H1 (cell line): Measurements from ENCODE around the gene STK11.

ENCODE experiments used
- CTCF ChIP-seq, 3 experiments: IDR thresholded peaks; 1 replicate in 2 of 3; 2 replicates in 1 of 3; pipeline versions ENCODE4 v1.5.1 to v1.6.1; 2011; ENCODE audit warnings: low read length in 3 of 3, mild to moderate bottlenecking in 3 of 3, inconsistent platforms in 2 of 3, low read depth in 1 of 3, moderate library complexity in 1 of 3; ENCODE audit not compliant: insufficient read depth in 1 of 3; ENCODE audit errors: control extremely low read depth in 1 of 3
- EGR1 ChIP-seq: IDR thresholded peaks from 2 replicates; pipeline ENCODE4 v1.6.1; 2011; ENCODE audit warnings: low read depth, low read length, borderline replicate concordance
- EZH2 ChIP-seq: fragments of 200-600 bp; sonication (generic); IDR thresholded peaks from 2 replicates; pipeline ENCODE4 v1.7.1; 2012; ENCODE audit warnings: low read depth, mild to moderate bottlenecking, moderate library complexity, low read length, inconsistent platforms; ENCODE audit not compliant: severe bottlenecking
- GABPA ChIP-seq: IDR thresholded peaks from 2 replicates; pipeline ENCODE4 v1.6.1; 2011; ENCODE audit warnings: mild to moderate bottlenecking, low read length, moderate library complexity, borderline replicate concordance; ENCODE audit not compliant: insufficient read depth
- HDAC2 ChIP-seq, 2 experiments: fragments of 300-600 bp in 1 of 2; sonication (generic) in 1 of 2; IDR thresholded peaks; 2 replicates each; pipeline ENCODE4 v1.6.1; 2011 to 2012; ENCODE audit warnings: low read depth in 2 of 2, low read length in 2 of 2, mild to moderate bottlenecking in 2 of 2, moderate library complexity in 2 of 2, borderline replicate concordance in 1 of 2, inconsistent platforms in 1 of 2
- JUND ChIP-seq: IDR thresholded peaks from 2 replicates; pipeline ENCODE4 v1.6.1; 2011; ENCODE audit warnings: mild to moderate bottlenecking, improper control_type of control experiment, low read length
- MAX ChIP-seq: IDR thresholded peaks from 2 replicates; pipeline ENCODE4 v1.6.1; 2012; ENCODE audit warnings: inconsistent platforms
- SIX5 ChIP-seq: IDR thresholded peaks from 2 replicates; pipeline ENCODE4 v1.6.1; 2011; ENCODE audit warnings: mild to moderate bottlenecking, low read depth, low read length
- TBP ChIP-seq: IDR thresholded peaks from 2 replicates; pipeline ENCODE4 v1.6.1; 2011; ENCODE audit warnings: low read depth, low read length, improper control_type of control experiment

GRCh38 chr19:1163283-1163933 is 42.2 kb upstream of the STK11 start:
- TF ChIP-seq CTCF (IDR thresholded peaks at IDR 0.05; ENCODE audit: control extremely low read depth in 1 of 3, insufficient read depth in 1 of 3, low read depth in 1 of 3, low read length in 3 of 3) (no peak), SIX5 (no peak), MAX (no peak), GABPA (no peak), HDAC2 (IDR thresholded peaks at IDR 0.05; ENCODE audit: borderline replicate concordance in 1 of 2, low read depth in 2 of 2, low read length in 2 of 2) (no peak), JUND (no peak), TBP (no peak), EZH2 (no peak), EGR1 (no peak)
